ENCODE measurements around the gene RAD54L.

DNA sequence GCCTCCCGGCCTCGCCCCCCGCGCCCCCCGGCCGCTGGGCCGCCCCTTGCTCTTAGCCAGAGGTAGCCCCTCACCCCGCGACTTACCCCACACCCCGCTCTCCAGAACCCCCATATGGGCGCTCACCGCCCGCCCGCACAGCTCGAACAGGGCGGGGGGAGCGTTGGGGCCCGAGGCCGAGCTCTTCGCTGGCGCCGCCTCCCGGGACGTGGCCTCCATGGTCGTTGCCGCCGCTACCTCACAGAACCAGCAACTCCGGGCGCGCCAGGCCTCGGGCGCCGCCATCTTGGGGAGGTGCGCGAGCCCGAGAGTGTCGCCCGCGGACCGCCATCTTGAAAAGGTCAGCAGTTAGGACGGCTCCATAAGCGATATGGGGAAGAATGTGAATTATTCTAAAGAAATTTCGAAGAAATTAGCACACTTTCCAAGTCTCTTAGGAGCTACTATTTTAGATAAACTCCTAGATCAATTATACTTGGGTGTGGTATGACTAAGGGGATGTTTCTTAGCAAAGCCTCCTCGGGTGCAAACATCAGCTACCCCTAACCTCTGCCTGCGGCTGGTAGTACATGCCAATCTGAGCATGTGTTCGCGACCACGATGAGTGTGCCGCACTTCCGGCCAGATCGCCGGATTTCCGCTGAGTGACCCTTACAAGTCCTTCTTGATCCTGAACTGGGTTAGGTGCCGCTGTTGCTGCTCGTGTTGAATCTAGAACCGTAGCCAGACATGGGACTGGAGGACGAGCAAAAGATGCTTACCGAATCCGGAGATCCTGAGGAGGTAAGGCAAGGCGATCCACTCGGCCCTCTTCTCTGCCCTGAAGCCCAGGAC lies 55.7 kb downstream of the RAD54L start, which contains the start of the genes LRRC41 and UQCRH:
- TF ChIP-seq, protein P1, sequence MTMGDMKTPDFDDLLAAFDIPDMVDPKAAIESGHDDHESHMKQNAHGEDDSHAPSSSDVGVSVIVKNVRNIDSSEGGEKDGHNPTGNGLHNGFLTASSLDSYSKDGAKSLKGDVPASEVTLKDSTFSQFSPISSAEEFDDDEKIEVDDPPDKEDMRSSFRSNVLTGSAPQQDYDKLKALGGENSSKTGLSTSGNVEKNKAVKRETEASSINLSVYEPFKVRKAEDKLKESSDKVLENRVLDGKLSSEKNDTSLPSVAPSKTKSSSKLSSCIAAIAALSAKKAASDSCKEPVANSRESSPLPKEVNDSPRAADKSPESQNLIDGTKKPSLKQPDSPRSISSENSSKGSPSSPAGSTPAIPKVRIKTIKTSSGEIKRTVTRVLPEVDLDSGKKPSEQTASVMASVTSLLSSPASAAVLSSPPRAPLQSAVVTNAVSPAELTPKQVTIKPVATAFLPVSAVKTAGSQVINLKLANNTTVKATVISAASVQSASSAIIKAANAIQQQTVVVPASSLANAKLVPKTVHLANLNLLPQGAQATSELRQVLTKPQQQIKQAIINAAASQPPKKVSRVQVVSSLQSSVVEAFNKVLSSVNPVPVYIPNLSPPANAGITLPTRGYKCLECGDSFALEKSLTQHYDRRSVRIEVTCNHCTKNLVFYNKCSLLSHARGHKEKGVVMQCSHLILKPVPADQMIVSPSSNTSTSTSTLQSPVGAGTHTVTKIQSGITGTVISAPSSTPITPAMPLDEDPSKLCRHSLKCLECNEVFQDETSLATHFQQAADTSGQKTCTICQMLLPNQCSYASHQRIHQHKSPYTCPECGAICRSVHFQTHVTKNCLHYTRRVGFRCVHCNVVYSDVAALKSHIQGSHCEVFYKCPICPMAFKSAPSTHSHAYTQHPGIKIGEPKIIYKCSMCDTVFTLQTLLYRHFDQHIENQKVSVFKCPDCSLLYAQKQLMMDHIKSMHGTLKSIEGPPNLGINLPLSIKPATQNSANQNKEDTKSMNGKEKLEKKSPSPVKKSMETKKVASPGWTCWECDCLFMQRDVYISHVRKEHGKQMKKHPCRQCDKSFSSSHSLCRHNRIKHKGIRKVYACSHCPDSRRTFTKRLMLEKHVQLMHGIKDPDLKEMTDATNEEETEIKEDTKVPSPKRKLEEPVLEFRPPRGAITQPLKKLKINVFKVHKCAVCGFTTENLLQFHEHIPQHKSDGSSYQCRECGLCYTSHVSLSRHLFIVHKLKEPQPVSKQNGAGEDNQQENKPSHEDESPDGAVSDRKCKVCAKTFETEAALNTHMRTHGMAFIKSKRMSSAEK (CRISPR knock-in tag; IDR thresholded peaks at IDR 0.05; ENCODE audit: borderline replicate concordance) = no peak
- TF ChIP-seq, protein P2, sequence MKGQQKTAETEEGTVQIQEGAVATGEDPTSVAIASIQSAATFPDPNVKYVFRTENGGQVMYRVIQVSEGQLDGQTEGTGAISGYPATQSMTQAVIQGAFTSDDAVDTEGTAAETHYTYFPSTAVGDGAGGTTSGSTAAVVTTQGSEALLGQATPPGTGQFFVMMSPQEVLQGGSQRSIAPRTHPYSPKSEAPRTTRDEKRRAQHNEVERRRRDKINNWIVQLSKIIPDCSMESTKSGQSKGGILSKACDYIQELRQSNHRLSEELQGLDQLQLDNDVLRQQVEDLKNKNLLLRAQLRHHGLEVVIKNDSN (CRISPR knock-in tag; IDR thresholded peaks at IDR 0.05) = no peak; the same call in 1 of the 2 replicates
- TF ChIP-seq, protein P3, sequence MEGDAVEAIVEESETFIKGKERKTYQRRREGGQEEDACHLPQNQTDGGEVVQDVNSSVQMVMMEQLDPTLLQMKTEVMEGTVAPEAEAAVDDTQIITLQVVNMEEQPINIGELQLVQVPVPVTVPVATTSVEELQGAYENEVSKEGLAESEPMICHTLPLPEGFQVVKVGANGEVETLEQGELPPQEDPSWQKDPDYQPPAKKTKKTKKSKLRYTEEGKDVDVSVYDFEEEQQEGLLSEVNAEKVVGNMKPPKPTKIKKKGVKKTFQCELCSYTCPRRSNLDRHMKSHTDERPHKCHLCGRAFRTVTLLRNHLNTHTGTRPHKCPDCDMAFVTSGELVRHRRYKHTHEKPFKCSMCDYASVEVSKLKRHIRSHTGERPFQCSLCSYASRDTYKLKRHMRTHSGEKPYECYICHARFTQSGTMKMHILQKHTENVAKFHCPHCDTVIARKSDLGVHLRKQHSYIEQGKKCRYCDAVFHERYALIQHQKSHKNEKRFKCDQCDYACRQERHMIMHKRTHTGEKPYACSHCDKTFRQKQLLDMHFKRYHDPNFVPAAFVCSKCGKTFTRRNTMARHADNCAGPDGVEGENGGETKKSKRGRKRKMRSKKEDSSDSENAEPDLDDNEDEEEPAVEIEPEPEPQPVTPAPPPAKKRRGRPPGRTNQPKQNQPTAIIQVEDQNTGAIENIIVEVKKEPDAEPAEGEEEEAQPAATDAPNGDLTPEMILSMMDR (IDR thresholded peaks at IDR 0.05) = no peak
- TF ChIP-seq ESRRA (CRISPR knock-in tag; IDR thresholded peaks at IDR 0.05; ENCODE audit: borderline replicate concordance) (no peak), CREB1 (CRISPR knock-in tag; IDR thresholded peaks at IDR 0.05) (no peak; the same call in 1 of the 2 replicates), TEAD4 (CRISPR knock-in tag; IDR thresholded peaks at IDR 0.05) (no peak), ATF2 (CRISPR knock-in tag; IDR thresholded peaks at IDR 0.05; ENCODE audit: borderline replicate concordance, low read depth) (no peak), ELF4 (CRISPR knock-in tag; IDR thresholded peaks at IDR 0.05; ENCODE audit: low read depth) (no peak), ARID4B (CRISPR knock-in tag; IDR thresholded peaks at IDR 0.05; ENCODE audit: borderline replicate concordance) (0 out of 2 replicates have a peak, but pooled peaks have one; percentile 66), SMAD3 (CRISPR knock-in tag; IDR thresholded peaks at IDR 0.05; ENCODE audit: borderline replicate concordance) (no peak), JUN (CRISPR knock-in tag; IDR thresholded peaks at IDR 0.05) (no peak), RORB (CRISPR knock-in tag; IDR thresholded peaks at IDR 0.05) (no peak)
- TF ChIP-seq, protein P4, sequence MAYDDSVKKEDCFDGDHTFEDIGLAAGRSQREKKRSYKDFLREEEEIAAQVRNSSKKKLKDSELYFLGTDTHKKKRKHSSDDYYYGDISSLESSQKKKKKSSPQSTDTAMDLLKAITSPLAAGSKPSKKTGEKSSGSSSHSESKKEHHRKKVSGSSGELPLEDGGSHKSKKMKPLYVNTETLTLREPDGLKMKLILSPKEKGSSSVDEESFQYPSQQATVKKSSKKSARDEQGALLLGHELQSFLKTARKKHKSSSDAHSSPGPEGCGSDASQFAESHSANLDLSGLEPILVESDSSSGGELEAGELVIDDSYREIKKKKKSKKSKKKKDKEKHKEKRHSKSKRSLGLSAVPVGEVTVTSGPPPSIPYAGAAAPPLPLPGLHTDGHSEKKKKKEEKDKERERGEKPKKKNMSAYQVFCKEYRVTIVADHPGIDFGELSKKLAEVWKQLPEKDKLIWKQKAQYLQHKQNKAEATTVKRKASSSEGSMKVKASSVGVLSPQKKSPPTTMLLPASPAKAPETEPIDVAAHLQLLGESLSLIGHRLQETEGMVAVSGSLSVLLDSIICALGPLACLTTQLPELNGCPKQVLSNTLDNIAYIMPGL (CRISPR knock-in tag; IDR thresholded peaks at IDR 0.05) = no peak
- TF ChIP-seq, protein P5, sequence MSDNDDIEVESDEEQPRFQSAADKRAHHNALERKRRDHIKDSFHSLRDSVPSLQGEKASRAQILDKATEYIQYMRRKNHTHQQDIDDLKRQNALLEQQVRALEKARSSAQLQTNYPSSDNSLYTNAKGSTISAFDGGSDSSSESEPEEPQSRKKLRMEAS (CRISPR knock-in tag; IDR thresholded peaks at IDR 0.05) = peak; percentile 77; the same call in 1 of the 2 replicates
